Aorta (tissue), 5 donors: ENCODE results near the gene SCYGR6. TPM values are rescaled to one million over a fixed set of nuclear protein-coding genes. Genes with fewer than 3 reads are reported as not detected.
"Not testable (repeated sequence)": the region's sequence is repeated elsewhere in the genome, so short reads cannot be mapped to it uniquely, and the experiment has no call there.

Source experiments
- ATAC-seq: fragments of 200-7000 bp; cut with Tn5 transposase; one replicate; pipeline ENCODE4 v1.9.1; 2022; ENCODE audit warnings: moderate library complexity; ENCODE audit not compliant: low FRiP score
- DNase-seq, 2 donors: peaks; one replicate each; pipeline ENCODE4 v3.0.0-alpha.2; 2020
- H3K27ac ChIP-seq, 2 donors: one replicate each; pipeline ENCODE4 v1.5.1; 2013; ENCODE audit warnings: low read length in 2 of 2, mild to moderate bottlenecking in 2 of 2, moderate library complexity in 2 of 2, control low read depth in 1 of 2, inconsistent platforms in 1 of 2, low read depth in 1 of 2
- H3K27me3 ChIP-seq, 2 donors: one replicate each; pipeline ENCODE4 v1.6.1; 2013; ENCODE audit warnings: control low read depth in 1 of 2, low read length in 1 of 2, mild to moderate bottlenecking in 1 of 2, moderate library complexity in 1 of 2; ENCODE audit not compliant: insufficient read depth in 2 of 2, control insufficient read depth in 1 of 2
- H3K36me3 ChIP-seq, 2 donors: one replicate each; pipeline ENCODE4 v1.6.1; 2013; ENCODE audit warnings: control low read depth in 1 of 2, low read length in 1 of 2, mild to moderate bottlenecking in 1 of 2; ENCODE audit not compliant: insufficient read depth in 2 of 2, control insufficient read depth in 1 of 2
- H3K4me1 ChIP-seq, 2 donors: one replicate each; pipeline ENCODE4 v1.6.1; 2013; ENCODE audit warnings: low read length in 2 of 2, control low read depth in 1 of 2, mild to moderate bottlenecking in 1 of 2, moderate library complexity in 1 of 2; ENCODE audit not compliant: insufficient read depth in 2 of 2, control insufficient read depth in 1 of 2
- H3K4me3 ChIP-seq, 2 donors: one replicate each; pipeline ENCODE4 v1.5.1; 2013; ENCODE audit warnings: low read length in 2 of 2, control low read depth in 1 of 2, mild to moderate bottlenecking in 1 of 2
- H3K9me3 ChIP-seq: one replicate; pipeline ENCODE4 v1.6.1; 2013; ENCODE audit warnings: mild to moderate bottlenecking, low read length; ENCODE audit not compliant: control insufficient read depth
- WGBS, 2 donors: extraction: QIAGEN DNeasy Blood & Tissue Kit; methylation state at CpG; one replicate each; pipeline ENCODE4 v1.1.7; 2013; 5-methylcytosine and 5-hydroxymethylcytosine counted together
- intact Hi-C, 2 donors: fragments of 100-400 bp; cut with DNase I; formaldehyde crosslinking; loops; one replicate each; pipeline versions ENCODE4 v1.14.2 to v1.15.0; 2022
- polyA plus RNA-seq, 2 donors: library from polyadenylated mRNA; stranded (reverse); fragments of 200-250 nt; gene quantifications; one replicate each; pipeline ENCODE4 v1.2.3, GENCODE V29; 2013
- total RNA-seq, 2 donors: library from RNA; stranded (reverse); fragmentation: NEBNext Ultra II Directional; extraction: Animal tissue kit (Norgen Biotek cat#: 25700); gene quantifications; one replicate each; pipeline ENCODE4 v1.2.1, GENCODE V29; 2021
- donor health status: healthy with polysubstance abuse.
- donor health status: Bipolar disorder and iron deficiency.
- donor health status: DM: no; HTN: no; CAD: no.
- donor health status: DM: no; HTN: no; CAD: no.
- donor health status: DM: yes; HTN: yes; CAD: no.

Gene SCYGR6
- total and polyA plus RNA-seq, 4 donors = not detected

DNA sequence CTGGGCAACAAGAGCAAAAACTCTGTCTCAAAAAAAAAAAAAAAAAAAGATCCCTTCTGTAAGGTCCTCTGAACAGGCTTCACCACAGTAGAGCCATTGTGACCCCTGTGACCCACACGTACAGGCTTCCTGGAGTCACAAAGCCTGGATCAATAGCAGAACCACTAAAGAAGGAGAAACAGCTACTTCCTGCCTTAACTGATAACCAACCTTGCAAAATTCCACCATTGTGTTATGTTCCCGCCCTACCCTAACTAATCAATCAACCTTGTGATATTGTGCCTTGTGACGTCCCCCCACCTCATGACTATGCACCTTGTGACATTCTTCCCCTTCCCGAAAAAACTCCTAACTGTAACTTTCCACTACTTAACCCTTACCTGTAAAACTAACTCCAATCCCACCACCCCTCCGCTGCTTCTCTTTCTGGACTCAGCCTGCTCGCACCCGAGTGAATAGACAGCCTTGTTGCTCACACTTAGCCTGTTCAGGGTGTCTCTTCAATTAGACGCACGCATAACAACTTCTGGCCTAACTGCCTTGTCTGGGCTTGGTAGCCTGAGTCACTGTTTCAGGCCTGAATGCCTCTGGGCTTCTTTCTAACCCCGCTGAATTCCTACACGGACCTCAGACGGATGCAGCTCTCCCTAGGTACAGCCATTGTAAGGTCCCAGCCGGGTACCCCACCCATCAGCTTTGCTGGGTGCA lies 35.0 kb upstream of the SCYGR6 start:
- ATAC-seq = no peak
- Histone ChIP-seq H3K27me3 (no peaks in the 10 kb centered on the region), H3K9me3 (no peaks in the 10 kb centered on the region), H3K27ac (no peak overlapping the region), H3K36me3 (no peaks in the 10 kb centered on the region), H3K4me1 (no peaks in the 10 kb centered on the region), H3K4me3 (no peak overlapping the region)
- intact Hi-C loops = loop anchor here in 1 of 2 donors (10.0 kb wide), 1 partner anchor 285 kb away; the partner anchor contains the start of gene AGFG1
- WGBS, 2 donors = 83 to 84% methylated on average over 13 of the region's 13 CpGs
- no peak for DNase-seq

DNA sequence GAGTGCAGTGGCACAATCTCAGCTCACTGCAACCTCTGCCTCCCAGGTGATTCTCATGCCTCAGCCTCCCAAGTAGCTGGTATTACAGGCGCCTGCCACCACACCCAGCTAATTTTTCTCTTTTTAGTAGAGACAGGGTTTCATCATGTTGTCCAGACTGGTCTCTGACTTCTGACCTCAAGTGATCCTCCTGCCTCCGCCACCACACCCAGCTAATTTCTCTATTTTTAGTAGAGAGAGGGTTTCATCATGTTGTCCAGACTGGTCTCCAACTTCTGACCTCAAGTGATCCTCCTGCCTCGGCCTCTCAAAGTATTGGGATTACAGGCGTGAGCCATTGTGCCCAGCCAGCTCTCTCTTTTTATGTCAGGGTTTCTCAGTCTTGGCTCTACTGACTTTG lies 31.7 kb upstream of the SCYGR6 start:
- H3K27ac ChIP-seq, H3K4me3 ChIP-seq, H3K36me3 ChIP-seq, H3K27me3 ChIP-seq, ATAC-seq, H3K4me1 ChIP-seq, H3K9me3 ChIP-seq, intact Hi-C loops, DNase-seq: not testable (repeated sequence)
- 71% methylated on average over 4 of the region's 4 CpGs for WGBS, 2 donors

DNA sequence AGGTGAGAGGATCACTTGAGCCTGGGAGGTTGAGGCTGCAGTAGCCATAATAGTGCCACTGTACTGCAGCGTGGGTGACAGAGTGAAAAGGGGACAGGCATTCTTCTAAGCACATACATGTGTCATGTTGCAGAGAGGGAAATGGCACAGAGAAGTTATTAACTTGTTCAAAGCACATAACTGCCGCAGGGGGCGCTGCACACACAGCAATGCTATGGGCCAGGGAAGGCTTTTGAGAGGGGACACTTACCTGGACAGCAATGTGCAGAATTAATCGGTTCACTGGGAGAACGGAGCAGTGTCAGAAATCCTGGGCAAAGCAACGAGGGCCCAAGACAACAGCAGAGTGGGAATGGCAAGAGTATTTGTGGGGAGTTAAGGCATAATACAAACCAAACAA lies 23.5 kb upstream of the SCYGR6 start:
- H3K27me3 ChIP-seq = no peaks in the 10 kb centered on the region
- no peak overlapping the region for H3K27ac ChIP-seq
- H3K36me3 ChIP-seq = no peaks in the 10 kb centered on the region
- ATAC-seq = no peak
- intact Hi-C loops = no loop called here
- no peak overlapping the region for H3K4me3 ChIP-seq
- H3K9me3 ChIP-seq = no peaks in the 10 kb centered on the region
- no peak for DNase-seq
- 45 to 52% methylated on average over 6 of the region's 6 CpGs for WGBS, 2 donors
- H3K4me1 ChIP-seq = no peaks in the 10 kb centered on the region

GRCh38 chr2:227745594-227745993 lies 21.0 kb upstream of the SCYGR6 start, which contains the start of gene SCYGR8:
TSS of gene SCYGR8 (plus strand) at chr2:227745894. CDS start at chr2:227745894, 0 bp downstream.
- DNase-seq (no peak), ATAC-seq (no peak)
- no peak within 1 kb of the TSS for H3K27ac ChIP-seq
- WGBS, 2 donors = 92 to 95% methylated on average over 3 to 7 of the region's 9 CpGs
- H3K4me3 ChIP-seq = no peak within 1 kb of the TSS
- H3K9me3 ChIP-seq = no peaks in the 10 kb centered on the region
- H3K36me3 ChIP-seq = no peaks in the 10 kb centered on the region
- intact Hi-C loops = no loop called here
- H3K27me3 ChIP-seq = no peaks in the 10 kb centered on the region
- no peaks in the 10 kb centered on the region for H3K4me1 ChIP-seq

DNA sequence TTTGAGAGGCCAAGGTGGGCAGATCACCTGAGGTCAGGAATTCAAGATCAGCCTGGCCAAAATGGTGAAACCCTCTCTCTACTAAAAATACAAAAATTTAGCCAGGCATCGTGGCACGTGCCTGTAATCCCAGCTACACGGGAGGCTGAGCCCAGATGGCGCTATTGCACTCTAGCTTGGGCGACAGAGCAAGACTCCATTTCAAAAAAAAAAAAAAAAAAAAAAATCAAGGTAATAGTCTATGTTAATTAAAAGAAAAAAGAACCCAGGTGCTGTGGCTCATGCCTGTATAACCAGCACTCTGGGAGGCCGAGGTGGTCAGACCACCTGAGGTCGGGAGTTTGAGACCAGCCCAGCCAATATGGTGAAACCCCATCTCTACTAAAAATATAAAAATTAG lies 16.1 kb upstream of the SCYGR6 start:
- H3K36me3 ChIP-seq, H3K9me3 ChIP-seq, DNase-seq, ATAC-seq, intact Hi-C loops, H3K27me3 ChIP-seq, H3K4me3 ChIP-seq, H3K27ac ChIP-seq, H3K4me1 ChIP-seq: not testable (repeated sequence)
- WGBS, 2 donors = 58 to 76% methylated on average over 7 of the region's 7 CpGs

DNA sequence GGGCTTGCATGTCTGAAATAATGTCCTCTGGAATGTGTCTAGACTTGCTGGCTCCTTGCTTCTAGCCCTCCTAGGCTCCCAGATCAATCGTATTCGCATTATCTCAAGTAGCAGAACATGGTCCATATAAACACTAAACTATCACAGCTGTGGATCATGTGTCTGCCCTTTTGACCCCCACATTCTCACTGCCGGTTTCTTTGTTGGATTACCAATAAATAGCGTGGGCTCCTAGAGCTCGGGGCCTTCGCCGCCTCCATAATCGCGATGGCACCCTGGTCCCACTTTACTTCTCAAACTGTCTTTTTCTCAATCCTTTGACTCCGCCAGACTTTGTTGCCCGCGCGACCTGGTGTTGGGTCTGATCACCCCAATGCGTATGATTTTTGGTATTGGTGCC lies 14.8 kb upstream of the SCYGR6 start:
- no peak for DNase-seq

GRCh38 chr2:227728035-227728434 lies 3.5 kb upstream of the SCYGR6 start, which contains the start of gene SCYGR7:
TSS of gene SCYGR7 (plus strand) at chr2:227728335. CDS start at chr2:227728335, 0 bp downstream.
- no peak for DNase-seq
- Histone ChIP-seq H3K9me3 (peaks cover 2% of the 10 kb centered on the region), H3K4me3 (no peak within 1 kb of the TSS), H3K27me3 (no peaks in the 10 kb centered on the region), H3K27ac (no peak within 1 kb of the TSS), H3K36me3 (no peaks in the 10 kb centered on the region), H3K4me1 (no peaks in the 10 kb centered on the region)
- WGBS, 2 donors = 90 to 93% methylated on average over 5 of the region's 5 CpGs
- intact Hi-C loops = no loop called here
- no peak for ATAC-seq

More for the DNA sequence above, 14.8 kb upstream of the SCYGR6 start:
- Histone ChIP-seq H3K27ac (no peak overlapping the region), H3K36me3 (no peaks in the 10 kb centered on the region), H3K27me3 (no peaks in the 10 kb centered on the region), H3K4me3 (no peak overlapping the region), H3K9me3 (no peaks in the 10 kb centered on the region), H3K4me1 (no peaks in the 10 kb centered on the region)
- intact Hi-C loops = no loop called here
- 63 to 70% methylated on average over 14 of the region's 14 CpGs for WGBS, 2 donors
- ATAC-seq = no peak

- WGBS, 2 donors = 65 to 73% methylated on average over 7 of the region's 7 CpGs
- intact Hi-C loops, H3K9me3 ChIP-seq, H3K4me1 ChIP-seq, H3K27me3 ChIP-seq, ATAC-seq, H3K4me3 ChIP-seq, DNase-seq, H3K27ac ChIP-seq, H3K36me3 ChIP-seq: not testable (repeated sequence)
Measured at GRCh38 chr2:227722821-227723220, 1.7 kb downstream of the SCYGR6 start.

DNA sequence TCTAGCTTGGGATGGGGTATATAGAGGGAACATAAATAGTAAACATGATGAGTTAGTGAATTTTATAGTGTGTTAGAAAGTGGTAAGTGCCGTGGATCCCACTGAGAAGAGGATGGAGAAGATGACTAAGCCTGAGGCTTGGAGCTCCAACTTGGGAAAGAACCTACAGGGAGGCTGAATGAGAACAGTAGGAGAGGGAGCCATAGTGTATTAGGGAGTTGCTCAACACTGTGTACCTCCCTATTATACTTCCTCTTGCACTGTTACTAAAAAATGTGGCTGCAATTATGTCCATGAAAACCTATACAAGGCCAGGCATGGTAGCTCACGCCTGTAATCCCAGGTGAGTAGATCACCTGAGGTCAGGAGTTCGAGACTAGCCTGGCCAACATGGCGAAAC lies 3.9 kb downstream of the SCYGR6 start:
- no peaks in the 10 kb centered on the region for H3K36me3 ChIP-seq
- no peaks in the 10 kb centered on the region for H3K4me1 ChIP-seq
- 90 to 91% methylated on average over 4 of the region's 4 CpGs for WGBS, 2 donors
- no peak for ATAC-seq
- H3K27ac ChIP-seq = no peak overlapping the region
- no peak overlapping the region for H3K4me3 ChIP-seq
- intact Hi-C loops = no loop called here
- H3K27me3 ChIP-seq = no peaks in the 10 kb centered on the region
- DNase-seq = no peak
- H3K9me3 ChIP-seq = no peaks in the 10 kb centered on the region
